WTC11 (cell line): ENCODE results near the gene KLHDC9. TPM values are rescaled to one million over a fixed set of nuclear protein-coding genes. Genes with fewer than 3 reads are reported as not detected.

Experiments
- ATAC-seq: fragments of 200-7000 bp; cut with Tn5 transposase; 2 replicates; pipeline ENCODE4 v1.10.0; 2021; ENCODE audit warnings: mild to moderate bottlenecking, moderate library complexity
- CTCF ChIA-PET: fragments of 300-600 bp; sonication (Branson Sonifier 250); formaldehyde crosslinking; loops from one replicate; lab custom pipeline; 2021; ENCODE audit warnings: antibody characterized with exemption; lab: Charles Lee
- POLR2A ChIA-PET: fragments of 350-600 bp; sonication (Branson Sonifier 250); formaldehyde crosslinking; loops from one replicate; lab custom pipeline; 2021; ENCODE audit warnings: antibody characterized with exemption; lab: Charles Lee
- DNase-seq: peaks from one replicate; pipeline ENCODE4 v3.0.0; 2021; ENCODE audit warnings: low spot score
- H3K27ac Mint-ChIP-seq: 2 replicates; pipeline ENCODE4 v1.8.0; 2021; ENCODE audit warnings: mixed read lengths
- H3K27me3 Mint-ChIP-seq: 2 replicates; pipeline ENCODE4 v1.8.0; 2021; ENCODE audit warnings: low read depth, mild to moderate bottlenecking, moderate library complexity, mixed read lengths
- H3K36me3 Mint-ChIP-seq: 2 replicates; pipeline ENCODE4 v1.8.0; 2021; ENCODE audit warnings: mixed read lengths
- H3K4me1 Mint-ChIP-seq: 2 replicates; pipeline ENCODE4 v1.8.0; 2022; ENCODE audit warnings: mixed read lengths
- H3K4me3 Mint-ChIP-seq: 2 replicates; pipeline ENCODE4 v1.8.0; 2021; ENCODE audit warnings: mild to moderate bottlenecking, moderate library complexity, mixed read lengths
- H3K9me3 Mint-ChIP-seq: 2 replicates; pipeline ENCODE4 v1.8.0; 2021; ENCODE audit warnings: mixed read lengths
- ARID4B ChIP-seq: sonication (generic); formaldehyde crosslinking; IDR thresholded peaks from 2 replicates; pipeline ENCODE4 v1.8.0; 2023; ENCODE audit warnings: missing genetic modification reagents, mild to moderate bottlenecking, borderline replicate concordance
- ATF6 ChIP-seq: sonication (generic); formaldehyde crosslinking; IDR thresholded peaks from 2 replicates; pipeline ENCODE4 v1.8.1; 2023; ENCODE audit warnings: mild to moderate bottlenecking, missing genetic modification reagents
- CDX4 ChIP-seq: fragments of 250-450 bp; sonication (Bioruptor Pico); IDR thresholded peaks from 2 replicates; pipeline ENCODE4 v1.9.0; 2021; ENCODE audit warnings: moderate library complexity, mild to moderate bottlenecking, inconsistent platforms, borderline replicate concordance
- CREM ChIP-seq: sonication (generic); formaldehyde crosslinking; IDR thresholded peaks from 2 replicates; pipeline ENCODE4 v1.8.1; 2022; ENCODE audit warnings: mild to moderate bottlenecking, missing genetic modification reagents, moderate library complexity
- E2F1 ChIP-seq: sonication (generic); formaldehyde crosslinking; IDR thresholded peaks from 2 replicates; pipeline ENCODE4 v1.8.0; 2022; ENCODE audit warnings: mild to moderate bottlenecking, missing genetic modification reagents
- E2F4 ChIP-seq: sonication (generic); formaldehyde crosslinking; IDR thresholded peaks from 2 replicates; pipeline ENCODE4 v1.8.1; 2022; ENCODE audit warnings: low read depth, mild to moderate bottlenecking, moderate library complexity, missing genetic modification reagents, borderline replicate concordance
- ESRRA ChIP-seq: sonication (generic); formaldehyde crosslinking; IDR thresholded peaks from 2 replicates; pipeline ENCODE4 v1.8.1; 2022; ENCODE audit warnings: mild to moderate bottlenecking, missing genetic modification reagents, borderline replicate concordance
- FOXK1 ChIP-seq: sonication (generic); formaldehyde crosslinking; IDR thresholded peaks from 2 replicates; pipeline ENCODE4 v1.8.0; 2022; ENCODE audit warnings: mild to moderate bottlenecking, moderate library complexity, missing genetic modification reagents
- FOXP1 ChIP-seq: sonication (generic); formaldehyde crosslinking; IDR thresholded peaks from 2 replicates; pipeline ENCODE4 v1.8.0; 2022; ENCODE audit warnings: missing genetic modification reagents, mild to moderate bottlenecking, moderate library complexity, borderline replicate concordance
- GABPB1 ChIP-seq: sonication (generic); formaldehyde crosslinking; IDR thresholded peaks from 2 replicates; pipeline ENCODE4 v1.8.1; 2023; ENCODE audit warnings: mild to moderate bottlenecking, missing genetic modification reagents
- GRHL2 ChIP-seq: fragments of 250-450 bp; sonication (Bioruptor Pico); IDR thresholded peaks from 2 replicates; pipeline ENCODE4 v1.8.0; 2022; ENCODE audit warnings: mild to moderate bottlenecking, moderate library complexity; ENCODE audit not compliant: insufficient replicate concordance, severe bottlenecking
- JAZF1 ChIP-seq: fragments of 250-450 bp; sonication (Bioruptor Pico); IDR thresholded peaks from 2 replicates; pipeline ENCODE4 v1.9.0; 2021; ENCODE audit warnings: moderate library complexity, mild to moderate bottlenecking, inconsistent platforms
- MYBL2 ChIP-seq: sonication (generic); formaldehyde crosslinking; IDR thresholded peaks from 2 replicates; pipeline ENCODE4 v1.8.1; 2023; ENCODE audit warnings: mild to moderate bottlenecking, moderate library complexity, missing genetic modification reagents
- NFYB ChIP-seq: sonication (generic); formaldehyde crosslinking; conservative IDR thresholded peaks from 2 replicates; pipeline ENCODE4 v1.8.0; 2022; ENCODE audit warnings: low read depth, missing genetic modification reagents
- NR2C2 ChIP-seq: sonication (generic); formaldehyde crosslinking; IDR thresholded peaks from 2 replicates; pipeline ENCODE4 v1.8.0; 2022; ENCODE audit warnings: mild to moderate bottlenecking, missing genetic modification reagents
- SMAD3 ChIP-seq: sonication (generic); formaldehyde crosslinking; IDR thresholded peaks from 2 replicates; pipeline ENCODE4 v1.8.0; 2022; ENCODE audit warnings: missing genetic modification reagents, mild to moderate bottlenecking, borderline replicate concordance
- SMAD4 ChIP-seq: sonication (generic); formaldehyde crosslinking; IDR thresholded peaks from 2 replicates; pipeline ENCODE4 v1.8.0; 2022; ENCODE audit warnings: mild to moderate bottlenecking, missing genetic modification reagents
- ZBTB21 ChIP-seq: sonication (generic); formaldehyde crosslinking; IDR thresholded peaks from 2 replicates; pipeline ENCODE4 v1.8.1; 2023; ENCODE audit warnings: mild to moderate bottlenecking, missing genetic modification reagents, borderline replicate concordance
- ZNF425 ChIP-seq: fragments of 250-450 bp; sonication (Bioruptor Pico); conservative IDR thresholded peaks from 2 replicates; pipeline ENCODE4 v1.9.0; 2021; ENCODE audit warnings: mild to moderate bottlenecking
- ZSCAN18 ChIP-seq: fragments of 250-450 bp; sonication (Bioruptor Pico); IDR thresholded peaks from 2 replicates; pipeline ENCODE4 v2.1.2; 2022; ENCODE audit warnings: mild to moderate bottlenecking, moderate library complexity
- total RNA-seq: library from RNA; stranded (reverse); gene quantifications from 3 replicates; pipeline ENCODE4 v1.2.3, GENCODE V29; 2021

Gene KLHDC9
- total RNA-seq, 1 experiment from 2014 or later, result 5.8 TPM

GRCh38 chr1:161140755-161141400 is 42.7 kb downstream of the KLHDC9 start:
- H3K9me3 Mint-ChIP-seq, result no peaks in the 10 kb centered on the region
- DNase-seq (no peak), ATAC-seq (no peak)
- H3K27ac Mint-ChIP-seq, result no peak overlapping the region
- no peak overlapping the region for H3K4me3 Mint-ChIP-seq
- H3K4me1 Mint-ChIP-seq, result peaks cover 8% of the 10 kb centered on the region
- ChIA-PET POLR2A (no interaction called here), CTCF (interaction anchor here (1.0 to 2.7 kb wide), 6 partner anchors 8 to 150 kb away, joined by 3 to 17 read pairs (median 4); partner anchors contain the start of genes DEDD and KLHDC9)
- no peak for TF ChIP-seq ATF6
- H3K27me3 Mint-ChIP-seq, result no peaks in the 10 kb centered on the region
- H3K36me3 Mint-ChIP-seq, result no peaks in the 10 kb centered on the region

- ChIA-PET CTCF (interaction anchor here (1.4 kb wide), 1 partner anchor 191 kb away, joined by 3 read pairs; the partner anchor contains the start of gene ITLN2), POLR2A (no interaction called here)
- no peak for ATAC-seq
- no peaks in the 10 kb centered on the region for H3K36me3 Mint-ChIP-seq
- no peak overlapping the region for H3K4me3 Mint-ChIP-seq
- H3K27ac Mint-ChIP-seq, result no peak overlapping the region
- no peaks in the 10 kb centered on the region for H3K27me3 Mint-ChIP-seq
- no peaks in the 10 kb centered on the region for H3K4me1 Mint-ChIP-seq
- DNase-seq, result no peak
- no peak for TF ChIP-seq ZSCAN18
- no peak for TF ChIP-seq E2F4
- no peak for TF ChIP-seq ZBTB21 (CRISPR knock-in tag)
- TF ChIP-seq NR2C2 (CRISPR knock-in tag), result no peak
- TF ChIP-seq JAZF1 (CRISPR knock-in tag), result no peak
- no peak for TF ChIP-seq ARID4B (CRISPR knock-in tag)
- TF ChIP-seq CDX4 (CRISPR knock-in tag), result no peak
- no peak for TF ChIP-seq CREM (CRISPR knock-in tag)
- no peak for TF ChIP-seq E2F1 (CRISPR knock-in tag)
- TF ChIP-seq FOXP1 (CRISPR knock-in tag), result no peak
- TF ChIP-seq NFYB (CRISPR knock-in tag), result no peak
- no peak for TF ChIP-seq SMAD3 (CRISPR knock-in tag)
- TF ChIP-seq FOXK1 (CRISPR knock-in tag), result no peak
- no peak for TF ChIP-seq ZNF425
- TF ChIP-seq MYBL2, result no peak
- no peak for TF ChIP-seq SMAD4 (CRISPR knock-in tag)
- no peak for TF ChIP-seq ESRRA (CRISPR knock-in tag)
- TF ChIP-seq GRHL2, result no peak
- TF ChIP-seq GABPB1 (CRISPR knock-in tag), result no peak
- H3K9me3 Mint-ChIP-seq, result no peaks in the 10 kb centered on the region
These were observed 47.7 kb downstream of the KLHDC9 start for GRCh38 chr1:161145832-161146231.
